Activated naive CD4-positive, alpha-beta T cell treated with anti-CD3 and anti-CD28 coated beads, Interleukin-2, amount 50 U/mL, for 24 hours (primary cell): ENCODE results near the gene EGFL8.

Experiments
- H3K27ac Mint-ChIP-seq: one replicate; pipeline ENCODE4 v1.8.0; 2021; ENCODE audit warnings: mild to moderate bottlenecking, mixed read lengths
- H3K27me3 Mint-ChIP-seq: one replicate; pipeline ENCODE4 v1.8.0; 2021; ENCODE audit warnings: mixed read lengths
- H3K36me3 Mint-ChIP-seq: one replicate; pipeline ENCODE4 v1.8.0; 2021; ENCODE audit warnings: mixed read lengths
- H3K4me1 Mint-ChIP-seq: one replicate; pipeline ENCODE4 v1.8.0; 2021; ENCODE audit warnings: mixed read lengths
- H3K4me3 Mint-ChIP-seq: one replicate; pipeline ENCODE4 v1.8.0; 2021; ENCODE audit warnings: mild to moderate bottlenecking, mixed read lengths
- H3K9me3 Mint-ChIP-seq: one replicate; pipeline ENCODE4 v1.8.0; 2021; ENCODE audit warnings: mixed read lengths

EGFL8 gene

GRCh38 chr6:32164295-32164694, at the start of gene EGFL8:
EGFL8 (plus strand) TSS chr6:32164595; CDS start chr6:32166166, 1,571 bp downstream.
- H3K27ac Mint-ChIP-seq: no peak within 1 kb of the TSS
- H3K27me3 Mint-ChIP-seq: no peaks in the 10 kb centered on the region
- H3K4me1 Mint-ChIP-seq: no peaks in the 10 kb centered on the region
- no peak within 1 kb of the TSS for H3K4me3 Mint-ChIP-seq
- peaks cover 14% of the 10 kb centered on the region for H3K36me3 Mint-ChIP-seq
- no peaks in the 10 kb centered on the region for H3K9me3 Mint-ChIP-seq

- Mint-ChIP-seq H3K36me3 (peaks cover 2% of the 10 kb centered on the region), H3K4me1 (peaks cover 16% of the 10 kb centered on the region), H3K27ac (no peak overlapping the region), H3K4me3 (no peak overlapping the region), H3K9me3 (no peaks in the 10 kb centered on the region), H3K27me3 (no peaks in the 10 kb centered on the region)
Measured at GRCh38 chr6:32114796-32115195, 49.6 kb upstream of the EGFL8 start.

DNA sequence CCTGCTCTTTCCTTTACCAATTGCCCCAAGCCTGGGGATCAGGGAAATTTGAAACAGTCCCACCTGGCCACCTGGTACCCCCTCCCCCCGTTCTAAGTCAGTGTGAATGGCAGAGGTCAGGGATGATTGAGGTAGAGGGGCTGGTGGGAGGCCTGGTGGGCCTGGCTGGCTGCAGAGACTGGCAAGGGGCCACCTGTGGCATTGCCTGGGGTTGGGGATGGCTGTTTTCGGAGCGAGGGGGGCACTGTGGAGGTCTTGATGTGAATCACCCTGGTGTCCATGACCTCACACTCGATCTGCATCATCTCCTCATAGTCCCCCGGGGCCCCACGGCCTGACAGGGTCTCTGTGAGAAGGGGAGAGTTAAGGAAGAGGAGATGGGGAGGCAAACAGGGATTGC, 48.8 kb upstream of the EGFL8 start:
- Mint-ChIP-seq H3K4me1 (peaks cover 12% of the 10 kb centered on the region), H3K9me3 (no peaks in the 10 kb centered on the region), H3K27me3 (no peaks in the 10 kb centered on the region), H3K27ac (no peak overlapping the region), H3K36me3 (peaks cover 2% of the 10 kb centered on the region), H3K4me3 (no peak overlapping the region)

- no peaks in the 10 kb centered on the region for H3K9me3 Mint-ChIP-seq
- H3K4me3 Mint-ChIP-seq: no peak overlapping the region
- H3K4me1 Mint-ChIP-seq: peaks cover 12% of the 10 kb centered on the region
- H3K27ac Mint-ChIP-seq: no peak overlapping the region
- H3K27me3 Mint-ChIP-seq: no peaks in the 10 kb centered on the region
- H3K36me3 Mint-ChIP-seq: peaks cover 2% of the 10 kb centered on the region
Measured at GRCh38 chr6:32116674-32117073, 47.7 kb upstream of the EGFL8 start.

GRCh38 chr6:32117461-32117860, 46.9 kb upstream of the EGFL8 start:
- H3K4me3 Mint-ChIP-seq: no peak overlapping the region
- peaks cover 12% of the 10 kb centered on the region for H3K4me1 Mint-ChIP-seq
- no peak overlapping the region for H3K27ac Mint-ChIP-seq
- no peaks in the 10 kb centered on the region for H3K9me3 Mint-ChIP-seq
- H3K27me3 Mint-ChIP-seq: no peaks in the 10 kb centered on the region
- peaks cover 6% of the 10 kb centered on the region for H3K36me3 Mint-ChIP-seq

GRCh38 chr6:32118782-32119628, 45.4 kb upstream of the EGFL8 start:
- no peak overlapping the region for H3K27ac Mint-ChIP-seq
- no peak overlapping the region for H3K4me3 Mint-ChIP-seq
- peaks cover 9% of the 10 kb centered on the region for H3K36me3 Mint-ChIP-seq

GRCh38 chr6:32120573-32121059, 43.8 kb upstream of the EGFL8 start:
- Mint-ChIP-seq H3K4me1 (peaks cover 25% of the 10 kb centered on the region), H3K27me3 (no peaks in the 10 kb centered on the region), H3K27ac (no peak overlapping the region), H3K36me3 (peaks cover 13% of the 10 kb centered on the region), H3K4me3 (no peak overlapping the region), H3K9me3 (no peaks in the 10 kb centered on the region)

More at GRCh38 chr6:32118782-32119628, 45.4 kb upstream of the EGFL8 start:
- Mint-ChIP-seq H3K9me3 (no peaks in the 10 kb centered on the region), H3K27me3 (no peaks in the 10 kb centered on the region), H3K4me1 (peaks cover 19% of the 10 kb centered on the region)

DNA sequence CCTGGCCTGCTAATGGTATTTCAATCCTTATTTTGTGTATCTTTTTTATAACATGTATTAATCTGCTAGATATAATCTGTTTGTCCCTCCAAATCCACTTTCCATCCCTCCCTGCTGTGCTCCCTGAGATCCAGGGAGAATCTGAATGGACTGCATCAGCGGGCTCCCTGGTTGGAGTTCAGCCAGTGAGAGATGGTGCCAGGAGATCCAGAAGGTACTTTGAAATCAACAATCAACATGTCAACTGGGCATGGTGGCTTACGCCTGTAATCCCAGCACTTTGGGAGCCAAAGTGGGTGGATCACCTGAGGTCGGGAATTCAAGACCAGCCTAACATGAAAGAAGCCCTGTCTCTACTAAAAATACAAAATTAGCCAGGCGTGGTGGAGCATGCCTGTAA, 40.7 kb upstream of the EGFL8 start:
- H3K27me3 Mint-ChIP-seq: no peaks in the 10 kb centered on the region
- peaks cover 14% of the 10 kb centered on the region for H3K36me3 Mint-ChIP-seq
- no peak overlapping the region for H3K27ac Mint-ChIP-seq
- peaks cover 49% of the 10 kb centered on the region for H3K4me1 Mint-ChIP-seq
- H3K9me3 Mint-ChIP-seq: no peaks in the 10 kb centered on the region
- H3K4me3 Mint-ChIP-seq: no peak overlapping the region

DNA sequence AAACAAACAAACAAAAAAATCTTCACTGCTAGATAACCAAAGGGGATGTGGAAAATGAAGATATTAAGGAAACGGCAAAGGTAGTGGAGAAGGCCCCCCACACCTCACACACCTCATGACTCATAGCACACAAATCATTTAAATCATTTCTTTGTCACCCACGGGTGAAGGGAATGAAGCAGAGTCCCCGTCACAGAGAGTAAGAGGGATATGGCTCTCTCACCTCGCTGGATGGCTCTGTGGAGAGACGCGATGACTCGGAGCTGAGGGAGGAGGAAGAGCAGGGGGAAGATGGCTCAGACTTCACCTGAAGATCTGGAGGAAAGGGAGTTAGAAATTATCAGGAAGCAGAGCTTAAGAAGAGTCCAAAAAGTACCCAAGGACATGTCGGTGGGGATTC, 37.5 kb upstream of the EGFL8 start:
- Mint-ChIP-seq H3K27me3 (no peaks in the 10 kb centered on the region), H3K36me3 (peaks cover 14% of the 10 kb centered on the region), H3K9me3 (no peaks in the 10 kb centered on the region), H3K27ac (peak overlapping the region; percentile 90), H3K4me1 (peaks cover 53% of the 10 kb centered on the region), H3K4me3 (peak overlapping the region; percentile 99)

GRCh38 chr6:32127409-32127716, 37.0 kb upstream of the EGFL8 start:
- Mint-ChIP-seq H3K4me1 (peaks cover 53% of the 10 kb centered on the region), H3K27me3 (no peaks in the 10 kb centered on the region), H3K27ac (peak overlapping the region; percentile 90), H3K4me3 (peak overlapping the region; percentile 99), H3K36me3 (peaks cover 9% of the 10 kb centered on the region), H3K9me3 (no peaks in the 10 kb centered on the region)

DNA sequence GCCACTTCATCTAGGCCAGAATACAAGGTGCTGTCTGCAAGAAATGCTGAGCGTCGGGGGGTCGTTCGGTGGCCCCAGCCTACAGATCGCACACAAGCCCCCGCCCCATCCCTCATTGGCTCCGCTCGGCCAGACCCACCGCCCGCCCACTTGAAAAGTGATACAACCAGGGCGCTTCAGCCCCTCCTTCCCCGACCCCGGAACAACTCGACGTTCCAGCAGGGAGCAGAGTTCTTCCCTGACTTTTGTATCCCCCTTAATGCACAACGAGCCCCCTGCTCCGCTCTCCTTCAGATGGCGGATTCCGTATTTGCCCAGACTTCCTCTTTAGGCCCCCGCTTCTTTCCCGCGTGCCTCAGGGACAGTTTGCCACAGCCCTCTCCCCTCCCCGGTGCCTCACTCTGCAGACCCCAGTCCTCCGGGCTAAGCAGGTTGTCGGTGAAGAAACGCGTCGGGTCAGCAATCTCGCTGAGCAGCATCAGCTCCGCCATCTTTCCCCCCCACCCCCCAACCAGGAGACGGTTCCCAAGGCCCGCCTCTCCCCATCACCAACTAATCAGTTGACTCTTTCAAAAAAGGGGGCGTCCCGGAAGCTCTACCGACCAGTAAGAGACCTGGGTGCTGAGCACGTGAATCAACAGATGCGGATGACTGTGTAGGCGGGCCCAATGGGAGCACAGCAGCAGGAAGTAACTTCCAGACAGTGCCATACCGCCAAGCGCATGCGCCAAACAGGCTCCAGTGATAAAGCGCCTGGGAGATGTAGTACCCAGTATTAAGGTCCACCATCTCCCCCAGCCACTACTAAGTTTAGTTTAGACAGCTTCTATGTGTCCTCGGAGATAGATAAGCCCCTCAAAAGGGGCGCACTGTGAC, 36.4 kb upstream of the EGFL8 start, which contains the start of gene ATF6B:
Gene ATF6B (minus strand): TSS at position 530 of the 876 bp plus-strand sequence. CDS start 39 bp downstream, at position 491.
- Mint-ChIP-seq H3K4me1 (peaks cover 53% of the 10 kb centered on the region), H3K36me3 (peaks cover 9% of the 10 kb centered on the region), H3K4me3 (peak within 1 kb of the TSS; percentile 99), H3K27ac (peak within 1 kb of the TSS; percentile 95), H3K27me3 (no peaks in the 10 kb centered on the region), H3K9me3 (no peaks in the 10 kb centered on the region)

GRCh38 chr6:32128751-32129296, 35.6 kb upstream of the EGFL8 start:
- peaks cover 48% of the 10 kb centered on the region for H3K4me1 Mint-ChIP-seq
- H3K9me3 Mint-ChIP-seq: no peaks in the 10 kb centered on the region
- peak overlapping the region; percentile 30 for H3K27ac Mint-ChIP-seq
- H3K4me3 Mint-ChIP-seq: peak overlapping the region; percentile 99
- peaks cover 7% of the 10 kb centered on the region for H3K36me3 Mint-ChIP-seq
- H3K27me3 Mint-ChIP-seq: no peaks in the 10 kb centered on the region

DNA sequence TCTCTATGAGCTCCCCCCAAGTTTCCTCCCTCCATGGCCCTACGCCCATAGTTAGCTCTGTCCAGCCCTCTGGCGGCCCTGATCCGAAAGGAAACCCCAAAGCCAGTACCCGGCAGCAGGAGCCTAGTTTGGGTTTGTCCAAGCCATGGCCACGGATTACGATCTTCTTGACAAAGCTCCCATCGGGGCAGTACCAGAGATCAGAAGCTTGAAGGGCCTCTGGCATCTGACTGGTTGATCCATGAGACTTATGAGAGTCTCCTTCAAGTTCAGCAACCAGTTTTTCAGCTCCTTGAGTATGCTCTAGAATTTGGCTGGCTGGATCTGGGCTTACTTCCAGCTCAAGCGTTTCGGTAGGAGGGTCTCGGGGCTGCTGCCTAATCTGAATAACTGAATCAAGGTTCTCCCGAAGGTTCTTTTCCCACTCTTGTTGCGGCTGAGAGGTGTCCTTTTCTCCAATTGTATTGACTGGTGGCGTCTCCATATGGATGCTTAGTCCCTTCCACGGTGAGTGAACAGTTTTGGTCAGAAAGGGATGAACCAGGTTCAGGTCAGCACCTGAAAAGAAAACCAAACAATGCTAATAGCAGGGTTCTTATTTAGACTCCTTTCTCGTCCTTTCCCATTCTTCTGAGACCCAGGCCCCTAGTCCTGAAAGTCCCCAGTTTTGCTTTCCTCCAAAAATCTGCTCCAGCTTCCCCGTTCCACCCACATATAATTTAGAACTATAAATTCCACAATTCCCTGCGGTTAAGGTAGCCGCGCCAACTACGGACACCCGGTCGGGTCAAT, 34.9 kb upstream of the EGFL8 start:
- H3K9me3 Mint-ChIP-seq: no peaks in the 10 kb centered on the region
- H3K4me1 Mint-ChIP-seq: peaks cover 42% of the 10 kb centered on the region
- peak overlapping the region; percentile 99 for H3K4me3 Mint-ChIP-seq
- H3K36me3 Mint-ChIP-seq: peaks cover 3% of the 10 kb centered on the region
- peak overlapping the region; percentile 90 for H3K27ac Mint-ChIP-seq
- no peaks in the 10 kb centered on the region for H3K27me3 Mint-ChIP-seq

GRCh38 chr6:32131439-32131948, 32.9 kb upstream of the EGFL8 start:
- H3K27me3 Mint-ChIP-seq: no peaks in the 10 kb centered on the region
- peak overlapping the region; percentile 23 for H3K27ac Mint-ChIP-seq
- no peaks in the 10 kb centered on the region for H3K9me3 Mint-ChIP-seq
- H3K36me3 Mint-ChIP-seq: no peaks in the 10 kb centered on the region
- H3K4me3 Mint-ChIP-seq: peak overlapping the region; percentile 19
- H3K4me1 Mint-ChIP-seq: peaks cover 32% of the 10 kb centered on the region

DNA sequence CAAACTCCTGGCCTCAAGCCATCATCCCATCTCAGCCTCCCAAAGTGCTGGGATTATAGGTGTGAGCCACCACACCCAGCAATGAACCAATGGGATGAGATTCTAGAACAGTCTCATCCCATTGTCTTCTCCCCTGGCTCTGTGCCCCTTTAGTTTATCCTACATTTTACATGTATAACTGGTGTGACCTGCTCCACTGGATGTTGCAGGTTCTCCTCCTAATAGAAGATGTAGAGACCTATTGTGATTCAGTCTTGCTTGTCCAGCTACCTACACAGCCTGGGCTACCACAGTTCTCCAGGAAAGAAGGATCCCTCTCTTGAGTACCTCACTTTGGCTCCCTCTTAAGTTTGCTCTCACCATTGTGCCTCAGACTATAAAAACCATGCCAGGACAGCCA, 32.3 kb upstream of the EGFL8 start:
- no peak overlapping the region for H3K27ac Mint-ChIP-seq
- H3K9me3 Mint-ChIP-seq: no peaks in the 10 kb centered on the region
- no peak overlapping the region for H3K4me3 Mint-ChIP-seq
- H3K27me3 Mint-ChIP-seq: no peaks in the 10 kb centered on the region
- peaks cover 25% of the 10 kb centered on the region for H3K4me1 Mint-ChIP-seq
- no peaks in the 10 kb centered on the region for H3K36me3 Mint-ChIP-seq
